Measurements from ENCODE around the gene GALM. TPM values are rescaled to one million over a fixed set of nuclear protein-coding genes. Genes with fewer than 3 reads are reported as not detected.

The GALM gene
- polyA plus RNA-seq, 1 donor = 76.1 TPM

DNA sequence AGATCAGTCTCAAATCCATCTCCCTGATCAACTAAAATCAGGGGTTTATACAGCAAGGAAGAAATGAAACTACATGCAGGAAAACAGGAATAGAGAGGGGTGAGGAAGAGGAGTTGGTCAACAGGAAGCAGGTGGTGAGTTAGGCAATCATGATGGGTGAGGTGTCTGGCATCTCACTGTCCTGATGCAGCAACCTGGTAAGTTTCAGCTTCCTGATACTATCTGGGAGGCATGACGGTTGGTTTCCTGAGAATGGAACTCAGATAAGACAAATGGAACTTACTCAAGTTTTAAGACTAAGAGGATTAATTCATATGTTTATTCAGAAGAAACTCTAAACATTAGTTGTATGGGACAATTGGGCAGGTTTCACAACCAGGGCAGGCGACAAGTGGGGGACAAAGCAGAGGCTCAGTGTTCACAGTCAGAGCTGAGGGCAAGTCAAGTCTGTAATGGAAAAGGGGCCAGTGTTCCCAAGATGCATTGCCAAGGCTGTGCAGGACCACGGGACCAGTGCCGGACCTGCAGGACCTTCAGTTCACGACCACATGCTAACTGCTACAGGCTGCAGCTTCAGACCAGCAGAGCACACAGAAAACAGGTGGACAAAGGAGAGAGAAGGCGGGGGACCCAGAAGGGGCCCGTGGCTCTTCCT, 17.7 kb upstream of the GALM start:
- Histone ChIP-seq H3K27me3 (ENCODE audit: control insufficient read depth, insufficient read depth, low read length) (no peaks in the 10 kb centered on the region), H3K36me3 (ENCODE audit: control insufficient read depth, insufficient read depth, low read length) (no peaks in the 10 kb centered on the region), H3K4me1 (ENCODE audit: control insufficient read depth, insufficient read depth, low read length) (no peaks in the 10 kb centered on the region), H3K4me3 (ENCODE audit: low read length) (no peak overlapping the region), H3K9me3 (ENCODE audit: control insufficient read depth, low read depth, low read length) (peaks cover 3% of the 10 kb centered on the region), H3K27ac (ENCODE audit: low read length) (no peak overlapping the region)
- no CpG with 5 or more reads among the region's 7 CpGs for WGBS (ENCODE audit: insufficient coverage, low lambda C conversion rate)
- no peak for DNase-seq

GRCh38 chr2:38649176-38649728, 16.7 kb upstream of the GALM start:
- Histone ChIP-seq H3K36me3 (ENCODE audit: control insufficient read depth, insufficient read depth, low read length) (no peaks in the 10 kb centered on the region), H3K9me3 (ENCODE audit: control insufficient read depth, low read depth, low read length) (no peaks in the 10 kb centered on the region), H3K27me3 (ENCODE audit: control insufficient read depth, insufficient read depth, low read length) (no peaks in the 10 kb centered on the region), H3K4me1 (ENCODE audit: control insufficient read depth, insufficient read depth, low read length) (peaks cover 9% of the 10 kb centered on the region), H3K4me3 (ENCODE audit: low read length) (no peak overlapping the region), H3K27ac (ENCODE audit: low read length) (no peak overlapping the region)
- WGBS (ENCODE audit: insufficient coverage, low lambda C conversion rate) = 100% methylated on average over 3 of the region's 12 CpGs
- no peak for DNase-seq

DNA sequence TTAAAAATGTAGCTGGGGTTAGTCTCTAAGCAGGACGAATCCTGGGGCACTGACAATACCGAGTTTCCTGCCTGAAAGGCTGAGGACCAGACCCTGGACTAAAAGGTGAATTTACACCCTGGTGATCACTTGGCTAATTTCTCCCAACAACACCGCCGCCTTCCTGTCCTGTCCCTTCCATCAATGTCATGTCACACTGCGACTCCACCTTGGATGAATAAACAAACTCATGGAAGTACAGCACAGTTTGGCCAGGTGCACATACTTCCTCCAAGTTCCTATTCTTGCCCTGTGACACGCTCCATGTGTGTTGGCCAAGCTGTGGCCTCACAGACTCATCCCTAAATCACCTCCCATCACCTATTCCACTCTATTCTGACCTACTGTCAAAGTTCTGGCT, 15.9 kb upstream of the GALM start:
- no peaks in the 10 kb centered on the region for H3K36me3 ChIP-seq (ENCODE audit: control insufficient read depth, insufficient read depth, low read length)

DNA sequence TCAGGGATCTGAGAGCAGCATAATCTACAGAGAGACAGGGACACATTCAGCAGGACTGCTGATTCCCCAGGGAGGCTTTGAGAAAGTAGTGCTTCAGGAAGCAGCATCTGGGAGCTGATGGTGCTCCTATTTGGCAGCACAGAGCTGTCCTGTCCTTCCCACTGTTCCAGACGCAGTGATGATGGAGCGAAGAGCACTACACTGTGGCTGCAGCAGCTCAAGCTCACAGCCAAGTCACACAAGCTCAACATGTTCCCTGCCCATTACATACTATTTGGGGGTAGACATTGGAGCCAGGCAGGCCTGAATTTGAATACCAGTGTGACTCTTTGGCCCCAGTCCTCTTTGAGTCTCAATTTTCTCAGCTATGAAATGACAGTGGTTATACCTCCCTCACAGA, 15.2 kb upstream of the GALM start:
- no peak overlapping the region for H3K27ac ChIP-seq (ENCODE audit: low read length)
- peaks cover 9% of the 10 kb centered on the region for H3K4me1 ChIP-seq (ENCODE audit: control insufficient read depth, insufficient read depth, low read length)
- no CpG with 5 or more reads among the region's 2 CpGs for WGBS (ENCODE audit: insufficient coverage, low lambda C conversion rate)
- no peak for DNase-seq
- H3K4me3 ChIP-seq (ENCODE audit: low read length) = no peak overlapping the region
- H3K9me3 ChIP-seq (ENCODE audit: control insufficient read depth, low read depth, low read length) = no peaks in the 10 kb centered on the region
- H3K27me3 ChIP-seq (ENCODE audit: control insufficient read depth, insufficient read depth, low read length) = no peaks in the 10 kb centered on the region
- H3K36me3 ChIP-seq (ENCODE audit: control insufficient read depth, insufficient read depth, low read length) = no peaks in the 10 kb centered on the region

More for the DNA sequence above, 15.9 kb upstream of the GALM start:
- Histone ChIP-seq H3K4me1 (ENCODE audit: control insufficient read depth, insufficient read depth, low read length) (peaks cover 9% of the 10 kb centered on the region), H3K27ac (ENCODE audit: low read length) (no peak overlapping the region), H3K9me3 (ENCODE audit: control insufficient read depth, low read depth, low read length) (no peaks in the 10 kb centered on the region), H3K4me3 (ENCODE audit: low read length) (no peak overlapping the region), H3K27me3 (ENCODE audit: control insufficient read depth, insufficient read depth, low read length) (no peaks in the 10 kb centered on the region)
- WGBS (ENCODE audit: insufficient coverage, low lambda C conversion rate) = no CpG with 5 or more reads among the region's 6 CpGs
- no peak for DNase-seq

DNA sequence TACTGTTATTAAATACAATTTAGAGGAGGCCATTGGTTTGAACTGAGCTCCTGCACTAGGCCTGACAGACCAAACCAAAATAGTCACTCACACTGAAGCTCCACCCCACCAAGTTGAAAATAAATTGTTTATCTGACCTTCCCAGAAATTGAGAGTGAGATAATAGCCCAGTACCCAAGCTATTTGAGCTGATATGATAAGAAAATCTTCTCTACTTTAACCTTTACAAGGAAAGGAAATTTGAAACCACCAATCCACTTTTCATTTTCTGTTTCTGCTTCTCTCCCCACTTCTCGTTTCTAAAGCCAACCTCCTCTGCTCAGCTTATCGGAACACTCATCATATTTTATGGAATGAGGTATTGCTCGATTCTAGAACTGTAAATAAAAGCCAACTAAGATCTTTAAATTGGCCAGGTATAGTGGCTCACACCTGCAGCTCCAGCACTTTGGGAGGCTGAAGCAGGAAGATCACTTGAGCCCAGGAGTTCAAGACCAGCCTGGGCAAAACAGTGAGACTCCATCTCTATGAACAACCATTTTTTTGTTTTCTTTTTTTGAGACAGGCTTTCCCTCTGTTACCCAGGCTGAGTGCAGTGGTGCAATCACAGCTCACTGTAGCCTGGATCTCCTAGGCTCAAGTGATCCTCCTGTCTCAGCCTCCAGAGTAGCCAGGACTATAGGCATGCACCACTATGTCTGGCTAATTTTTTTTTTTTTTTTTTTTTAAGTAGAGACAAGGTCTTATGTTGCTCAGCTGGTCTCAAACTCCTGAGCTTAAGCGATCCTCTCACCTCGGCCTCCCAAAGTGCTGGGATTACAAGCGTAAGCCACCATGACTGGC, 13.3 kb upstream of the GALM start:
- Histone ChIP-seq H3K27me3 (ENCODE audit: control insufficient read depth, insufficient read depth, low read length) (no peaks in the 10 kb centered on the region), H3K27ac (ENCODE audit: low read length) (peak overlapping the region; percentile 8), H3K4me3 (ENCODE audit: low read length) (no peak overlapping the region), H3K9me3 (ENCODE audit: control insufficient read depth, low read depth, low read length) (no peaks in the 10 kb centered on the region), H3K4me1 (ENCODE audit: control insufficient read depth, insufficient read depth, low read length) (peaks cover 9% of the 10 kb centered on the region), H3K36me3 (ENCODE audit: control insufficient read depth, insufficient read depth, low read length) (no peaks in the 10 kb centered on the region)
- WGBS (ENCODE audit: insufficient coverage, low lambda C conversion rate) = no CpG with 5 or more reads among the region's 6 CpGs
- DNase-seq = peak in 1 of 2 donors; percentile 57

DNA sequence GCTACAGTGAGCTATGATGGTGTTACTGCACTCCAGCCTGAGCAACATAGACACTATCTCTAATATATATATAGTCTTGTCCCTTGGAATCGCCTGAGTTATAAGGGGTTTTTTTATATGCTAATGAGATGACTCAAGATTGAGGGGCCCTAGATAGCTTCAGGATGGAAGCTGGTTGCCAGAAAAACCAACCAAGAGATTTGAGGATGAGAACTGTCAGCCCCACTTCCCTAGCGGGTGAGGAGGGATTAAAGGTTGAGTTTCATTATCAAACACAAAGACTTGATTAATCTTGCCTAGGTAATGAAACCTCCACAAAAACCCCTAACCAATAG, 12.6 kb upstream of the GALM start:
- Histone ChIP-seq H3K36me3 (ENCODE audit: control insufficient read depth, insufficient read depth, low read length) (no peaks in the 10 kb centered on the region), H3K4me3 (ENCODE audit: low read length) (no peak overlapping the region)

GRCh38 chr2:38653715-38654527, 12.0 kb upstream of the GALM start:
- Histone ChIP-seq H3K27ac (ENCODE audit: low read length) (peak overlapping the region; percentile 48), H3K9me3 (ENCODE audit: control insufficient read depth, low read depth, low read length) (no peaks in the 10 kb centered on the region), H3K27me3 (ENCODE audit: control insufficient read depth, insufficient read depth, low read length) (no peaks in the 10 kb centered on the region), H3K4me3 (ENCODE audit: low read length) (no peak overlapping the region), H3K36me3 (ENCODE audit: control insufficient read depth, insufficient read depth, low read length) (no peaks in the 10 kb centered on the region), H3K4me1 (ENCODE audit: control insufficient read depth, insufficient read depth, low read length) (peaks cover 9% of the 10 kb centered on the region)
- DNase-seq = peak; percentile 41 to 76
- 40% methylated on average over 1 of the region's 10 CpGs for WGBS (ENCODE audit: insufficient coverage, low lambda C conversion rate)

More for the DNA sequence above, 12.6 kb upstream of the GALM start:
- H3K27me3 ChIP-seq (ENCODE audit: control insufficient read depth, insufficient read depth, low read length) = no peaks in the 10 kb centered on the region
- peaks cover 9% of the 10 kb centered on the region for H3K4me1 ChIP-seq (ENCODE audit: control insufficient read depth, insufficient read depth, low read length)
- DNase-seq = no peak
- no CpG with 5 or more reads among the region's 2 CpGs for WGBS (ENCODE audit: insufficient coverage, low lambda C conversion rate)
- H3K27ac ChIP-seq (ENCODE audit: low read length) = no peak overlapping the region
- no peaks in the 10 kb centered on the region for H3K9me3 ChIP-seq (ENCODE audit: control insufficient read depth, low read depth, low read length)

GRCh38 chr2:38654528-38655381, 11.2 kb upstream of the GALM start:
- Histone ChIP-seq H3K4me1 (ENCODE audit: control insufficient read depth, insufficient read depth, low read length) (peaks cover 9% of the 10 kb centered on the region), H3K27me3 (ENCODE audit: control insufficient read depth, insufficient read depth, low read length) (no peaks in the 10 kb centered on the region), H3K9me3 (ENCODE audit: control insufficient read depth, low read depth, low read length) (no peaks in the 10 kb centered on the region), H3K36me3 (ENCODE audit: control insufficient read depth, insufficient read depth, low read length) (no peaks in the 10 kb centered on the region), H3K4me3 (ENCODE audit: low read length) (no peak overlapping the region), H3K27ac (ENCODE audit: low read length) (peak overlapping the region; percentile 48)
- peak in 1 of 2 donors; percentile 74 for DNase-seq
- WGBS (ENCODE audit: insufficient coverage, low lambda C conversion rate) = no CpG with 5 or more reads among the region's 13 CpGs

GRCh38 chr2:38655441-38655840, 10.5 kb upstream of the GALM start:
- Histone ChIP-seq H3K36me3 (ENCODE audit: control insufficient read depth, insufficient read depth, low read length) (no peaks in the 10 kb centered on the region), H3K27ac (ENCODE audit: low read length) (no peak overlapping the region), H3K4me1 (ENCODE audit: control insufficient read depth, insufficient read depth, low read length) (peaks cover 9% of the 10 kb centered on the region), H3K27me3 (ENCODE audit: control insufficient read depth, insufficient read depth, low read length) (no peaks in the 10 kb centered on the region), H3K4me3 (ENCODE audit: low read length) (no peak overlapping the region), H3K9me3 (ENCODE audit: control insufficient read depth, low read depth, low read length) (no peaks in the 10 kb centered on the region)
- DNase-seq = no peak
- WGBS (ENCODE audit: insufficient coverage, low lambda C conversion rate) = no CpG with 5 or more reads among the region's 1 CpG
